Epidermal melanocyte (primary cell): ENCODE data around the gene PXYLP1.

Source experiments
- DNase-seq: peaks from one replicate; pipeline ENCODE4 v3.0.0; 2011; ENCODE audit warnings: low spot score; ENCODE audit not compliant: insufficient read length

PXYLP1 gene

GRCh38 chr3:141323936-141324704 is 92.5 kb downstream of the PXYLP1 start:
- DNase-seq = no peak

- no peak for DNase-seq
These were observed 94.5 kb downstream of the PXYLP1 start for GRCh38 chr3:141326123-141326522.

GRCh38 chr3:141326626-141327025 is 95.0 kb downstream of the PXYLP1 start:
- no peak for DNase-seq

- no peak for DNase-seq
These were observed 96.9 kb downstream of the PXYLP1 start for GRCh38 chr3:141328286-141329166.

GRCh38 chr3:141330235-141330634 is 98.6 kb downstream of the PXYLP1 start:
- DNase-seq = no peak

GRCh38 chr3:141330718-141331376 is 99.2 kb downstream of the PXYLP1 start:
- no peak for DNase-seq

GRCh38 chr3:141331377-141332318 is 100.0 kb downstream of the PXYLP1 start:
- DNase-seq = peak; percentile 75

- DNase-seq = no peak
These were observed 100.8 kb downstream of the PXYLP1 start for GRCh38 chr3:141332416-141332815.

- no peak for DNase-seq
These were observed 102.4 kb downstream of the PXYLP1 start for GRCh38 chr3:141333836-141334626.

- DNase-seq = no peak
These were observed 103.1 kb downstream of the PXYLP1 start for GRCh38 chr3:141334627-141335250.

- no peak for DNase-seq
These were observed 104.0 kb downstream of the PXYLP1 start for GRCh38 chr3:141335531-141336061.

GRCh38 chr3:141336672-141337522 is 105.3 kb downstream of the PXYLP1 start:
- no peak for DNase-seq

GRCh38 chr3:141337523-141337854 is 105.9 kb downstream of the PXYLP1 start:
- DNase-seq = no peak

GRCh38 chr3:141337991-141338390 is 106.4 kb downstream of the PXYLP1 start:
- no peak for DNase-seq

- DNase-seq = no peak
These were observed 107.3 kb downstream of the PXYLP1 start for GRCh38 chr3:141338881-141339280.

- no peak for DNase-seq
These were observed 109.9 kb downstream of the PXYLP1 start for GRCh38 chr3:141341536-141341935.

GRCh38 chr3:141342386-141342785 is 110.8 kb downstream of the PXYLP1 start:
- no peak for DNase-seq

GRCh38 chr3:141343077-141343476 is 111.5 kb downstream of the PXYLP1 start:
- no peak for DNase-seq
